ENCODE data around the gene USH1C.

DNA sequence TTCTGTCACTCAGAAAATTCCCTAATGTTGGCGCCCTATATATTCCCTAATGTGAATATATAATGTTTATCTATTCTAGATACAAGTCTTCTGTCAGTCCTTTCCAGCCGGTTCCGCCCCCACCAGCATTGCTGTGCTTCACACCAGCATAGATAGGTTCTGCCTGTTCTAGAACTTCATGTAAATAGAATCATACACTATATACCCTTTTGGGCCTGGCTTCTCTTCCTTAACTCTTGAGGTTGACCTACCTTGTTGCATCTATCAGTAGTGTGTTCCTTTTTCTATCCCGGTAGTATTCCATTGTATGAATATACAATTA is 37.5 kb upstream of the USH1C start:
- TF ChIP-seq ARNTL (CRISPR knock-in tag; IDR thresholded peaks at IDR 0.05; ENCODE audit: borderline replicate concordance, low read depth) = no peak
- TF ChIP-seq ZC3H10 (CRISPR knock-in tag; IDR thresholded peaks at IDR 0.05) = no peak
- no peak for TF ChIP-seq ZFP3 (CRISPR knock-in tag; IDR thresholded peaks at IDR 0.05)
- TF ChIP-seq ISL1 (CRISPR knock-in tag; IDR thresholded peaks at IDR 0.05) = no peak
- no peak for TF ChIP-seq ZNF8 (CRISPR knock-in tag; IDR thresholded peaks at IDR 0.05)
- TF ChIP-seq, protein P1, sequence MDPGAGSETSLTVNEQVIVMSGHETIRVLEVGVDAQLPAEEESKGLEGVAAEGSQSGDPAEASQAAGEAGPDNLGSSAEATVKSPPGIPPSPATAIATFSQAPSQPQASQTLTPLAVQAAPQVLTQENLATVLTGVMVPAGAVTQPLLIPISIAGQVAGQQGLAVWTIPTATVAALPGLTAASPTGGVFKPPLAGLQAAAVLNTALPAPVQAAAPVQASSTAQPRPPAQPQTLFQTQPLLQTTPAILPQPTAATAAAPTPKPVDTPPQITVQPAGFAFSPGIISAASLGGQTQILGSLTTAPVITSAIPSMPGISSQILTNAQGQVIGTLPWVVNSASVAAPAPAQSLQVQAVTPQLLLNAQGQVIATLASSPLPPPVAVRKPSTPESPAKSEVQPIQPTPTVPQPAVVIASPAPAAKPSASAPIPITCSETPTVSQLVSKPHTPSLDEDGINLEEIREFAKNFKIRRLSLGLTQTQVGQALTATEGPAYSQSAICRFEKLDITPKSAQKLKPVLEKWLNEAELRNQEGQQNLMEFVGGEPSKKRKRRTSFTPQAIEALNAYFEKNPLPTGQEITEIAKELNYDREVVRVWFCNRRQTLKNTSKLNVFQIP (CRISPR knock-in tag; IDR thresholded peaks at IDR 0.05; ENCODE audit: borderline replicate concordance, low read depth) = no peak
- TF ChIP-seq GLIS3 (CRISPR knock-in tag; IDR thresholded peaks at IDR 0.05) = no peak
- TF ChIP-seq, protein P2, sequence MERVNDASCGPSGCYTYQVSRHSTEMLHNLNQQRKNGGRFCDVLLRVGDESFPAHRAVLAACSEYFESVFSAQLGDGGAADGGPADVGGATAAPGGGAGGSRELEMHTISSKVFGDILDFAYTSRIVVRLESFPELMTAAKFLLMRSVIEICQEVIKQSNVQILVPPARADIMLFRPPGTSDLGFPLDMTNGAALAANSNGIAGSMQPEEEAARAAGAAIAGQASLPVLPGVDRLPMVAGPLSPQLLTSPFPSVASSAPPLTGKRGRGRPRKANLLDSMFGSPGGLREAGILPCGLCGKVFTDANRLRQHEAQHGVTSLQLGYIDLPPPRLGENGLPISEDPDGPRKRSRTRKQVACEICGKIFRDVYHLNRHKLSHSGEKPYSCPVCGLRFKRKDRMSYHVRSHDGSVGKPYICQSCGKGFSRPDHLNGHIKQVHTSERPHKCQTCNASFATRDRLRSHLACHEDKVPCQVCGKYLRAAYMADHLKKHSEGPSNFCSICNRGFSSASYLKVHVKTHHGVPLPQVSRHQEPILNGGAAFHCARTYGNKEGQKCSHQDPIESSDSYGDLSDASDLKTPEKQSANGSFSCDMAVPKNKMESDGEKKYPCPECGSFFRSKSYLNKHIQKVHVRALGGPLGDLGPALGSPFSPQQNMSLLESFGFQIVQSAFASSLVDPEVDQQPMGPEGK (CRISPR knock-in tag; IDR thresholded peaks at IDR 0.05; ENCODE audit: borderline replicate concordance) = no peak
- no peak for TF ChIP-seq ZFP30 (CRISPR knock-in tag; IDR thresholded peaks at IDR 0.05)
- TF ChIP-seq ZNF70 (CRISPR knock-in tag; IDR thresholded peaks at IDR 0.05) = no peak

Data from SK-N-SH treated with all-trans-retinoic acid at 6 μM for 48 hours (cell line).